GM03348 (cell line): ENCODE data around the gene EFEMP2.
"Not testable (repeated sequence)": the region's sequence is repeated elsewhere in the genome, so short reads cannot be mapped to it uniquely, and the experiment has no call there.

Source experiments
- DNase-seq: peaks from one replicate; pipeline ENCODE4 v3.0.0; 2012; ENCODE audit warnings: low spot score

EFEMP2 gene

GRCh38 chr11:65900125-65900898, 27.7 kb upstream of the EFEMP2 start, which contains the start of gene FOSL1:
TSS of gene FOSL1 (minus strand) at chr11:65900388. CDS start at chr11:65900339, 49 bp downstream.
- peak; percentile 94 for DNase-seq

GRCh38 chr11:65899356-65900124, 26.9 kb upstream of the EFEMP2 start:
- peak; percentile 90 for DNase-seq

- DNase-seq: no peak
Observed at GRCh38 chr11:65898656-65899355, 26.2 kb upstream of the EFEMP2 start.

- no peak for DNase-seq
Observed at GRCh38 chr11:65897020-65897471, 24.4 kb upstream of the EFEMP2 start.

- DNase-seq: no peak
Observed at GRCh38 chr11:65896034-65896999, 23.7 kb upstream of the EFEMP2 start.

GRCh38 chr11:65895482-65895981, 22.9 kb upstream of the EFEMP2 start:
- no peak for DNase-seq

GRCh38 chr11:65894034-65894591, 21.5 kb upstream of the EFEMP2 start:
- DNase-seq: no peak

GRCh38 chr11:65892661-65893317, 20.2 kb upstream of the EFEMP2 start:
- no peak for DNase-seq

- DNase-seq: not testable (repeated sequence)
Observed at GRCh38 chr11:65892137-65892540, 19.5 kb upstream of the EFEMP2 start.

GRCh38 chr11:65891219-65892136, 18.9 kb upstream of the EFEMP2 start:
- DNase-seq: no peak

- peak; percentile 97 for DNase-seq
Observed at GRCh38 chr11:65890324-65891218, 18.0 kb upstream of the EFEMP2 start, which contains the start of gene CCDC85B. TSS of gene CCDC85B (plus strand) at chr11:65890673. CDS start at chr11:65890784, 111 bp downstream.

- peak; percentile 98 for DNase-seq
Observed at GRCh38 chr11:65888163-65888814, 15.7 kb upstream of the EFEMP2 start, which contains the start of gene FIBP. TSS of gene FIBP (minus strand) at chr11:65888471. CDS start at chr11:65888418, 53 bp downstream.

- DNase-seq: peak; percentile 44
Observed at GRCh38 chr11:65887723-65888162, 15.1 kb upstream of the EFEMP2 start.

GRCh38 chr11:65886826-65887722, 14.5 kb upstream of the EFEMP2 start:
- no peak for DNase-seq

- DNase-seq: no peak
Observed at GRCh38 chr11:65885808-65886536, 13.4 kb upstream of the EFEMP2 start.
